GM19467 (cell line): Measurements from ENCODE around the gene NTSR1.

Experiments
- ATAC-seq: cut with Tn5 transposase; IDR thresholded peaks from one replicate; pipeline ENCODE4 v1.9.1; 2021; ENCODE audit warnings: mild to moderate bottlenecking, moderate library complexity; ENCODE audit not compliant: unreplicated experiment

Gene NTSR1

GRCh38 chr20:62811720-62812119, 103.1 kb downstream of the NTSR1 start:
- no peak for ATAC-seq
